ENCODE data around the gene FOLR1. TPM values are rescaled to one million over a fixed set of nuclear protein-coding genes. Genes with fewer than 3 reads are reported as not detected.

The FOLR1 gene
- total and polyA plus RNA-seq, 3 donors from 2014 or later: 1.2 to 3.7 TPM; not detected in 1

DNA sequence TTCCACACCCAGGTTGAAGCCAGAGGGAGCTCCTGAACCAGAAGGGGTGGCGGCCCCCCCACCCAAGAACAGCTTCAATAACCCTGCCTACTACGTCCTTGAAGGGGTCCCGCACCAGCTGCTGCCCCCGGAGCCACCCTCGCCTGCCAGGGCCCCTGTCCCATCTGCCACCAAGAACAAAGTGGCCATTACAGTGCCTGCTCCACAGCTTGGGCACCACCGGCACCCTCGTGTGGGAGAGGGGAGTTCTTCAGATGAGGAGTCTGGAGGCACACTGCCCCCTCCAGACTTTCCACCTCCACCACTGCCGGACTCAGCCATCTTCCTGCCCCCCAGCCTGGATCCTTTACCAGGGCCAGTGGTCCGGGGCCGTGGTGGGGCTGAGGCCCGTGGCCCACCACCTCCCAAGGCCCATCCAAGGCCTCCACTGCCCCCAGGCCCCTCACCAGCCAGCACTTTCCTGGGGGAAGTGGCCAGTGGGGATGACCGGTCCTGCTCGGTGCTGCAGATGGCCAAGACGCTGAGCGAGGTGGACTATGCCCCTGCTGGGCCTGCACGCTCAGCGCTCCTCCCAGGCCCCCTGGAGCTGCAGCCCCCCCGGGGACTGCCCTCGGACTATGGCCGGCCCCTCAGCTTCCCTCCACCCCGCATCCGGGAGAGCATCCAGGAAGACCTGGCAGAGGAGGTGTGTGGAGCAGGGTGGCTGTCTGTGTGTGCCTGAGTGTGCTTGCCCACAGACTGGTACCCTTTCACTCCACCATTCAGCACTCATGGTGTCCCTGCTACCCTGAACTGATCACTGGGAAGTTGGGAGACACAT lies 45.4 kb downstream of the FOLR1 start:
- Histone ChIP-seq H3K4me1 (peaks cover 10% of the 10 kb centered on the region), H3K27ac (no peak overlapping the region), H3K36me3 (ENCODE audit: low read depth, missing control alignments) (no peaks in the 10 kb centered on the region), H3K4me3 (no peak overlapping the region), H3K9me3 (no peaks in the 10 kb centered on the region), H3K27me3 (no peaks in the 10 kb centered on the region)
- intact Hi-C loops (cut with DNase I; ENCODE audit: low total_unique reads): no loop called here
- DNase-seq: peak; percentile 6
- TF ChIP-seq, protein P1, sequence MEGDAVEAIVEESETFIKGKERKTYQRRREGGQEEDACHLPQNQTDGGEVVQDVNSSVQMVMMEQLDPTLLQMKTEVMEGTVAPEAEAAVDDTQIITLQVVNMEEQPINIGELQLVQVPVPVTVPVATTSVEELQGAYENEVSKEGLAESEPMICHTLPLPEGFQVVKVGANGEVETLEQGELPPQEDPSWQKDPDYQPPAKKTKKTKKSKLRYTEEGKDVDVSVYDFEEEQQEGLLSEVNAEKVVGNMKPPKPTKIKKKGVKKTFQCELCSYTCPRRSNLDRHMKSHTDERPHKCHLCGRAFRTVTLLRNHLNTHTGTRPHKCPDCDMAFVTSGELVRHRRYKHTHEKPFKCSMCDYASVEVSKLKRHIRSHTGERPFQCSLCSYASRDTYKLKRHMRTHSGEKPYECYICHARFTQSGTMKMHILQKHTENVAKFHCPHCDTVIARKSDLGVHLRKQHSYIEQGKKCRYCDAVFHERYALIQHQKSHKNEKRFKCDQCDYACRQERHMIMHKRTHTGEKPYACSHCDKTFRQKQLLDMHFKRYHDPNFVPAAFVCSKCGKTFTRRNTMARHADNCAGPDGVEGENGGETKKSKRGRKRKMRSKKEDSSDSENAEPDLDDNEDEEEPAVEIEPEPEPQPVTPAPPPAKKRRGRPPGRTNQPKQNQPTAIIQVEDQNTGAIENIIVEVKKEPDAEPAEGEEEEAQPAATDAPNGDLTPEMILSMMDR (IDR thresholded peaks at IDR 0.05): no peak
- TF ChIP-seq POLR2A (IDR thresholded peaks at IDR 0.05): no peak
- 83 to 86% methylated on average over 14 to 19 of the region's 22 CpGs for WGBS, 2 donors

DNA sequence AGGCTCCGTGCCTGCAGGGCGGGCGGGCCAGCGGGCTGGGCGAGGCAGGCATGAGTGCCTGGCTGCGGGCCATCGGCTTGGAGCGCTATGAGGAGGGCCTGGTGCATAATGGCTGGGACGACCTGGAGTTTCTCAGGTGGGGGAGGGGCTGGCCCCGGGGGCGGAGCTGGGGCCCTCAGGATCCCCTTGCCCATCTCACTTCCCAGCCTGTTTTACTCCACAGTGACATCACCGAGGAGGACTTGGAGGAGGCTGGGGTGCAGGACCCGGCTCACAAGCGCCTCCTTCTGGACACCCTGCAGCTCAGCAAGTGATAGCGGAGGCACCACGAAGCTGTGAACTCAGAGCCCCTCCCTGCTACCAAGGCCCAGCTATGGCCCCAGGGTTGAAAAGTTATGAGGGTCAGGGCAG lies 46.1 kb downstream of the FOLR1 start:
- 39 to 54% methylated on average over 11 to 16 of the region's 16 CpGs for WGBS, 2 donors
- H3K27ac ChIP-seq: no peak overlapping the region

DNA sequence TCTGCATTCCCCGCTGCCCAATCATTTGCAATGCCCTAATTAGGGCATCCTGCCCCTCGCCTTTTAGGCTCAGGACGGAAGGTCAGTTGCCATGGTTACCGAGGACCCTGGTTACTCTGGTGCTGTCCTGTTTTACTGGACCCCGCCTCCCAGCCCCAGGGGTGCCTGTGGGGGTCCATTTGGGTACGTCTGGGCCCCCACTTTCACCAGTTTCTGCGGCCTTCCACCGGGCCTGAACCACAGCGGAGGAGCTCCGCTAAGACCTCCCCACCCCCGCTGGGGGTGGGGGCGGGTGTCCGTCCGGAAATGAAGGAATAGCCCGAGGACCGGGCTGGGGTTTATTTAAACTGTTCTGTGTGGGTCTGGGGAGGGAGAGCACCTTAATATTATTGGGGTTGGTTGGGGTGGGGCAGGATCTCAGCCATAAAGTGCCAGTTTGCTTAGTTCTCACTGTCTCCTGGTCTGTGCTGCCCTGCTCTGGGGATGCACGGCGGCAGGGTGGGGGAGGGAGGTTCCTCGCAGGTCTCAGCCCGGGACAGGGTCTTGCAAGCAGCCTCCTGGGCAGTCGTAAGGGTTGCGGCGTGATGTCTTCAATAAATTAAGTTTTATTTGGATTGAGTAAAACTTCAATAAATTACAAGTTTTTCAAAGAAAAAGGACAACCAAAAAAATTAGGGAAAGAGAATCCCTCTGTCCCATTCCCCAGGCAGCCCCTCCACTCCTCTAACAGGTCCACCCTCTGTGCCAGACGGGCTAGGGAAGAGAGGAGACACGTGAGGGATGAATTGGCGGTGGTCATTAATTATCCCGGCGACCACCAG lies 46.8 kb downstream of the FOLR1 start:
- intact Hi-C loops (cut with DNase I; ENCODE audit: low total_unique reads): no loop called here

More for the DNA sequence above, 46.1 kb downstream of the FOLR1 start:
- Histone ChIP-seq H3K27me3 (no peaks in the 10 kb centered on the region), H3K36me3 (ENCODE audit: low read depth, missing control alignments) (no peaks in the 10 kb centered on the region), H3K4me1 (peaks cover 10% of the 10 kb centered on the region), H3K9me3 (no peaks in the 10 kb centered on the region), H3K4me3 (no peak overlapping the region)
- intact Hi-C loops (cut with DNase I; ENCODE audit: low total_unique reads): no loop called here
- peak; percentile 60 for DNase-seq
- TF ChIP-seq POLR2A (IDR thresholded peaks at IDR 0.05): no peak
- TF ChIP-seq, protein P1 (IDR thresholded peaks at IDR 0.05): peak in 1 of 3 experiments; percentile 45

DNA sequence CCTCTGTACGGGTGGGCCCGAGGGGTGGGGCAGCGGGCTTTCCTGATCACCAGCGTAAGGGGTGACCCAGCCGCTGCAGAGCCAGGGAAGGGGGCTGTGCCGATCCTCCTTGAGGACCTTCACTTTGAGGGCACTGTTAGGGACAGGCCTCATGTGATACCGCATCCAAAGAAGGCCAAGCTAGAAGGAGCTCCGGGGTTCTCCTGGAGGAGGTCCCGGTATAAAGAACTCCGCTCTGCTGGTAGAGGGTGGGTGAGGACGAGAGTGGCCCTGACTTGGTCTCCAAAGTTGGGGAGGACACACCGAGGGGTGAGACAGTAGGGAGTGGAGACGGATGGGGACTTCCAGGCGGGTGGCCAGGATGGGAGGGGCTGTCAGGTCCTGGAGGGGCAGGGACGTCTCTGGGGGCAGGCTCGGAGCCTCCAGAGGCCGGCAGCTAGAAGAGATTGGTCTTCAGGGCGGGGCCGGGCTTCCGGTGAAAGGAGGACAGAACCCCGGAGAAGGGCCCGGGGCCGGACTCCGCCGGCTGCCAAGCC lies 47.4 kb downstream of the FOLR1 start:
- DNase-seq: no peak
- TF ChIP-seq POLR2A (IDR thresholded peaks at IDR 0.05): no peak
- TF ChIP-seq, protein P1 (IDR thresholded peaks at IDR 0.05): no peak
- Histone ChIP-seq H3K4me3 (peak overlapping the region; percentile 10 to 34), H3K27ac (no peak overlapping the region), H3K27me3 (peaks cover 3% of the 10 kb centered on the region), H3K9me3 (no peaks in the 10 kb centered on the region), H3K36me3 (ENCODE audit: low read depth, missing control alignments) (no peaks in the 10 kb centered on the region), H3K4me1 (peaks cover 10% of the 10 kb centered on the region)
- WGBS, 2 donors: 11 to 12% methylated on average over 21 to 25 of the region's 25 CpGs
- intact Hi-C loops (cut with DNase I; ENCODE audit: low total_unique reads): no loop called here

More for the DNA sequence above, 46.8 kb downstream of the FOLR1 start:
- Histone ChIP-seq H3K4me1 (peaks cover 10% of the 10 kb centered on the region), H3K27ac (no peak overlapping the region), H3K36me3 (ENCODE audit: low read depth, missing control alignments) (no peaks in the 10 kb centered on the region), H3K4me3 (peak overlapping the region in 1 of 2 donors; percentile 18), H3K9me3 (no peaks in the 10 kb centered on the region), H3K27me3 (no peaks in the 10 kb centered on the region)
- 46 to 59% methylated on average over 14 to 28 of the region's 28 CpGs for WGBS, 2 donors
- no peak for TF ChIP-seq POLR2A (IDR thresholded peaks at IDR 0.05)
- TF ChIP-seq, protein P1 (IDR thresholded peaks at IDR 0.05): no peak
- DNase-seq: no peak
